ENCODE measurements around the gene STX18. TPM values are rescaled to one million over a fixed set of nuclear protein-coding genes. Genes with fewer than 3 reads are reported as not detected.

The STX18 gene
- total RNA-seq, 1 donor from 2014 or later: 16.0 TPM

GRCh38 chr4:4406455-4407298 lies 135.2 kb downstream of the STX18 start:
- no peak for DNase-seq (ENCODE audit: low read depth in 2 of 2)

- DNase-seq (ENCODE audit: low read depth in 2 of 2): no peak
Measured at GRCh38 chr4:4405358-4405962, 136.4 kb downstream of the STX18 start.

GRCh38 chr4:4402966-4403365 lies 138.9 kb downstream of the STX18 start:
- DNase-seq (ENCODE audit: low read depth in 2 of 2): no peak

- no peak for DNase-seq (ENCODE audit: low read depth in 2 of 2)
Measured at GRCh38 chr4:4401036-4401435, 140.8 kb downstream of the STX18 start.

- no peak for DNase-seq (ENCODE audit: low read depth in 2 of 2)
Measured at GRCh38 chr4:4398430-4398829, 143.4 kb downstream of the STX18 start.

- DNase-seq (ENCODE audit: low read depth in 2 of 2): no peak
Measured at GRCh38 chr4:4397441-4397819, 144.4 kb downstream of the STX18 start.

- DNase-seq (ENCODE audit: low read depth in 2 of 2): no peak
Measured at GRCh38 chr4:4396628-4397440, 145.0 kb downstream of the STX18 start.

GRCh38 chr4:4395849-4396627 lies 145.8 kb downstream of the STX18 start:
- no peak for DNase-seq (ENCODE audit: low read depth in 2 of 2)

GRCh38 chr4:4395371-4395770 lies 146.5 kb downstream of the STX18 start:
- no peak for DNase-seq (ENCODE audit: low read depth in 2 of 2)

- DNase-seq (ENCODE audit: low read depth in 2 of 2): peak in 1 of 2 donors; percentile 12
Measured at GRCh38 chr4:4394644-4395043, 147.2 kb downstream of the STX18 start.

- no peak for DNase-seq (ENCODE audit: low read depth in 2 of 2)
Measured at GRCh38 chr4:4392501-4393183, 149.2 kb downstream of the STX18 start.

GRCh38 chr4:4391866-4392265 lies 150.0 kb downstream of the STX18 start:
- no peak for DNase-seq (ENCODE audit: low read depth in 2 of 2)

GRCh38 chr4:4390515-4391240 lies 151.2 kb downstream of the STX18 start:
- no peak for DNase-seq (ENCODE audit: low read depth in 2 of 2)

- no peak for DNase-seq (ENCODE audit: low read depth in 2 of 2)
Measured at GRCh38 chr4:4390046-4390445, 151.8 kb downstream of the STX18 start.

GRCh38 chr4:4388836-4389575 lies 152.8 kb downstream of the STX18 start:
- no peak for DNase-seq (ENCODE audit: low read depth in 2 of 2)

GRCh38 chr4:4388311-4388790 lies 153.5 kb downstream of the STX18 start:
- DNase-seq (ENCODE audit: low read depth in 2 of 2): peak; percentile 5 to 45

GRCh38 chr4:4387531-4388310 lies 154.1 kb downstream of the STX18 start:
- no peak for DNase-seq (ENCODE audit: low read depth in 2 of 2)

GRCh38 chr4:4386736-4387392 lies 155.0 kb downstream of the STX18 start, which contains the start of gene NSG1:
NSG1 (plus strand) TSS chr4:4387102; CDS start chr4:4387630, 528 bp downstream.
- peak in 1 of 2 donors; percentile 17 for DNase-seq (ENCODE audit: low read depth in 2 of 2)

Measured in dermis microvascular lymphatic vessel endothelial cell (primary cell).